Measurements from ENCODE around the gene RIN1. TPM values are rescaled to one million over a fixed set of nuclear protein-coding genes. Genes with fewer than 3 reads are reported as not detected.
"Not testable (repeated sequence)": the region's sequence is repeated elsewhere in the genome, so short reads cannot be mapped to it uniquely, and the experiment has no call there.

Gene RIN1
- 10 to 100 TPM in 1 of 2 donors, under 1 TPM in 1; 0.99 to 11.4 TPM for total RNA-seq

DNA sequence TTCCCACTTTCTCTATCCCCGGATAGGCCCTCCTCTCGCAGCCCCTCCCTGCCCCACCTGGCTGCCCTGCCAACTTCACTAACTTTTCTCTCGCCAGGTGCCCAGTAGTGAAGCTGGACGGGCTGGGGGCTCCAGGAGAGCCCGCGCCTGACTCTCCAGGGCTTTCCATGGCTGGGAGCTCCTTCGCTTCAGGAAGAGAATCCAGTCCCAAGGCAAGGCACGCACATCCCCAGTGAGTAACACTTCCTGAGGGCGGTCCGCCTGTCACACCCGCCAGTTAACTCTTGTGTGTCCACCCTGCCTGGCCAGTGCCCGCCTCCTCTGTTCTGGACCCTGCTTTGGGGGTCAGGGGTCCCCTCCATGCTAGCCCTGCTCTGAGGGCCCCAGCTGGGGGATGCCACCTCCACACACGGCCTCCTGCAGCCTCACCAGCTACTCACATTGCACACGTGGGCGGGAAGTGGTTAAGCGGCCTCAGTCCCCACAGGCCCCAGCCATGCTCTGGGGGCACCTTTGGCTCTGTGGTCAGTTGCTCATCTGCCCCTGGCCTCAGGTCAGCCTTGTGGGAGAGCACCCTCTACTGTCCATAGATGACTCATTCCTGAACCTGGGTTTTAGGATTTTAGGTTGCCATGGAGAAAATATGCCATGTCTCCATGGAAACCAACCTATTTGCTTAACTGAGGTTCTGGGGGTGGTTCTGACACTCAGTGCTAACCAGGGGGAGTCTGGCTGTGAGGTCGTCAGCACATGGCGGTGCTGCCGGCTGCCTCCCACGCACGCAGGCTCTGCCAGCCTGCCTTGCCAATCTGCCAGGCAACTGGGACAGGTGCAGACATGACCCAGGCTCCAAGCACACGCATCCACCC lies at the start of gene RIN1:
RIN1 (minus strand) TSS at position 201 of the 869 bp plus-strand sequence; CDS start at position 169, 32 bp downstream.
- intact Hi-C loops (cut with DNase I) = no loop called here
- ATAC-seq (peak; percentile 72), DNase-seq (peak; percentile 56 to 75 (median 65))
- H3K27ac ChIP-seq = peak within 1 kb of the TSS in 3 of 4 donors; percentile 31 to 74 (median 69)
- peaks cover 30% of the 10 kb centered on the region for H3K4me1 ChIP-seq
- WGBS, 2 donors = 3 to 4% methylated on average over 9 to 21 of the region's 22 CpGs
- H3K36me3 ChIP-seq (replicated peaks in 1 of 2; ENCODE audit: insufficient read depth in 1 of 2, low read depth in 2 of 2) = peaks cover 1 to 13% of the 10 kb centered on the region in 2 donors
- TF ChIP-seq, protein P1, sequence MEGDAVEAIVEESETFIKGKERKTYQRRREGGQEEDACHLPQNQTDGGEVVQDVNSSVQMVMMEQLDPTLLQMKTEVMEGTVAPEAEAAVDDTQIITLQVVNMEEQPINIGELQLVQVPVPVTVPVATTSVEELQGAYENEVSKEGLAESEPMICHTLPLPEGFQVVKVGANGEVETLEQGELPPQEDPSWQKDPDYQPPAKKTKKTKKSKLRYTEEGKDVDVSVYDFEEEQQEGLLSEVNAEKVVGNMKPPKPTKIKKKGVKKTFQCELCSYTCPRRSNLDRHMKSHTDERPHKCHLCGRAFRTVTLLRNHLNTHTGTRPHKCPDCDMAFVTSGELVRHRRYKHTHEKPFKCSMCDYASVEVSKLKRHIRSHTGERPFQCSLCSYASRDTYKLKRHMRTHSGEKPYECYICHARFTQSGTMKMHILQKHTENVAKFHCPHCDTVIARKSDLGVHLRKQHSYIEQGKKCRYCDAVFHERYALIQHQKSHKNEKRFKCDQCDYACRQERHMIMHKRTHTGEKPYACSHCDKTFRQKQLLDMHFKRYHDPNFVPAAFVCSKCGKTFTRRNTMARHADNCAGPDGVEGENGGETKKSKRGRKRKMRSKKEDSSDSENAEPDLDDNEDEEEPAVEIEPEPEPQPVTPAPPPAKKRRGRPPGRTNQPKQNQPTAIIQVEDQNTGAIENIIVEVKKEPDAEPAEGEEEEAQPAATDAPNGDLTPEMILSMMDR (IDR thresholded peaks at IDR 0.05) = peak in 4 of 7 experiments; percentile 25 to 38 (median 32)
- TF ChIP-seq POLR2A (IDR thresholded peaks at IDR 0.05) = peak in 2 of 3 donors; percentile 45 to 52
- peak within 1 kb of the TSS in 1 of 2 donors; percentile 18 for H3K4me3 ChIP-seq
- H3K27me3 ChIP-seq = no peaks in the 10 kb centered on the region
- no peaks in the 10 kb centered on the region for H3K9me3 ChIP-seq

DNA sequence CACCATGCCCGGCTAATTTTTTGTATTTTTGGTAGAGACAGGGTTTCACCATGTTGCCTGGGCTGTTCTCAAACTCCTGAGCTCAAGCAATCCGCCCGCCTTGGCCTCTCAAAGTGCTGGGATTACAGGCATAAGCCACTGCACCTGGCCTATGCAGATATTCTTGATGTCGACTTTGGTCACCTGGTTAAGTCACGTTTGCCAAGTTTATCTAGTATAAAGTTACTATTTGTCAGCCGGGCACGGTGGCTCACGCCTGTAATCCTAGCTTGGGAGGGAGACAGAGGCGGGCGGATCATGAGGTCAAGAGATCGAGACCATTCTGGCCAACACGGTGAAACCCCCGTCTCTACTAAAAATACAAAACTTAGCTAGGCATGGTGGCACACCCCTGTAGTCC lies 48.1 kb upstream of the RIN1 start:
- peaks cover 11% of the 10 kb centered on the region for H3K4me1 ChIP-seq
- H3K27ac ChIP-seq; H3K36me3 ChIP-seq (replicated peaks in 1 of 2; ENCODE audit: insufficient read depth in 1 of 2, low read depth in 2 of 2); DNase-seq; intact Hi-C loops (cut with DNase I); H3K4me3 ChIP-seq; ATAC-seq; H3K27me3 ChIP-seq; H3K9me3 ChIP-seq: not testable (repeated sequence)
- WGBS, 2 donors = 57 to 63% methylated on average over 13 of the region's 13 CpGs

GRCh38 chr11:66380264-66380663 lies 44.0 kb upstream of the RIN1 start:
- H3K36me3 ChIP-seq (replicated peaks in 1 of 2; ENCODE audit: insufficient read depth in 1 of 2, low read depth in 2 of 2); intact Hi-C loops (cut with DNase I): not testable (repeated sequence)
- 19 to 24% methylated on average over 7 of the region's 7 CpGs for WGBS, 2 donors

GRCh38 chr11:66373690-66374287 lies 37.6 kb upstream of the RIN1 start:
- intact Hi-C loops (cut with DNase I); H3K27me3 ChIP-seq; H3K27ac ChIP-seq; H3K36me3 ChIP-seq (replicated peaks in 1 of 2; ENCODE audit: insufficient read depth in 1 of 2, low read depth in 2 of 2); H3K4me3 ChIP-seq; ATAC-seq; H3K9me3 ChIP-seq; DNase-seq: not testable (repeated sequence)
- peaks cover 34% of the 10 kb centered on the region for H3K4me1 ChIP-seq
- 72 to 75% methylated on average over 9 of the region's 9 CpGs for WGBS, 2 donors

More at GRCh38 chr11:66380264-66380663, 44.0 kb upstream of the RIN1 start:
- H3K4me3 ChIP-seq, H3K9me3 ChIP-seq, H3K27me3 ChIP-seq, ATAC-seq, H3K4me1 ChIP-seq, DNase-seq, H3K27ac ChIP-seq: not testable (repeated sequence)

- 32% methylated on average over 5 of the region's 5 CpGs for WGBS, 2 donors
- H3K36me3 ChIP-seq (replicated peaks in 1 of 2; ENCODE audit: insufficient read depth in 1 of 2, low read depth in 2 of 2) = no peaks in the 10 kb centered on the region
- no peak overlapping the region for H3K4me3 ChIP-seq
- DNase-seq = no peak
- no peaks in the 10 kb centered on the region for H3K9me3 ChIP-seq
- peak overlapping the region in 2 of 4 donors; percentile 47 to 94 for H3K27ac ChIP-seq
- no peak for TF ChIP-seq POLR2A (IDR thresholded peaks at IDR 0.05)
- TF ChIP-seq, protein P1 (IDR thresholded peaks at IDR 0.05) = no peak
- no peaks in the 10 kb centered on the region for H3K27me3 ChIP-seq
- intact Hi-C loops (cut with DNase I) = no loop called here
- H3K4me1 ChIP-seq = peaks cover 34% of the 10 kb centered on the region
- no peak for ATAC-seq
These were observed 37.0 kb upstream of the RIN1 start for GRCh38 chr11:66373265-66373664.
